Mesendoderm (in vitro differentiated cells): Measurements from ENCODE around the gene CATSPER3.

Experiments
- DNase-seq: peaks from one replicate; pipeline ENCODE4 v3.0.0; 2013
- H2AK5ac ChIP-seq: 2 replicates; pipeline ENCODE4 v1.6.1; 2013; ENCODE audit warnings: low read length, inconsistent platforms
- H2BK120ac ChIP-seq: 2 replicates; pipeline ENCODE4 v1.6.1; 2013; ENCODE audit warnings: low read depth, mild to moderate bottlenecking, low read length, moderate library complexity, mixed read lengths
- H2BK15ac ChIP-seq: replicated peaks from 2 replicates; pipeline ENCODE4 v1.6.1; 2013; ENCODE audit warnings: low read depth, mild to moderate bottlenecking, moderate library complexity
- H2BK5ac ChIP-seq: 2 replicates; pipeline ENCODE4 v1.6.1; 2013; ENCODE audit warnings: low read length, inconsistent platforms
- H3K18ac ChIP-seq: 2 replicates; pipeline ENCODE4 v1.6.1; 2013; ENCODE audit warnings: mild to moderate bottlenecking, low read length, mixed read lengths
- H3K23ac ChIP-seq: one replicate; pipeline ENCODE4 v1.6.1; 2013; ENCODE audit warnings: low read length
- H3K27ac ChIP-seq: 2 replicates; pipeline ENCODE4 v1.5.1; 2013; ENCODE audit warnings: low read depth, mild to moderate bottlenecking, inconsistent platforms, low read length, moderate library complexity
- H3K27me3 ChIP-seq: 2 replicates; pipeline ENCODE4 v1.6.1; 2013; ENCODE audit warnings: low read length, control low read depth, mild to moderate bottlenecking, inconsistent platforms; ENCODE audit not compliant: insufficient read depth, poor library complexity
- H3K36me3 ChIP-seq: 2 replicates; pipeline ENCODE4 v1.6.1; 2013; ENCODE audit warnings: low read length, inconsistent platforms; ENCODE audit not compliant: control insufficient read depth, insufficient read depth
- H3K4ac ChIP-seq: one replicate; pipeline ENCODE4 v1.6.1; 2013; ENCODE audit warnings: low read depth, mild to moderate bottlenecking, low read length, moderate library complexity
- H3K4me1 ChIP-seq: 2 replicates; pipeline ENCODE4 v1.6.1; 2013; ENCODE audit warnings: low read depth, low read length, inconsistent platforms; ENCODE audit not compliant: control insufficient read depth
- H3K4me2 ChIP-seq: 2 replicates; pipeline ENCODE4 v1.6.1; 2013; ENCODE audit warnings: low read length
- H3K4me3 ChIP-seq: 2 replicates; pipeline ENCODE4 v1.5.1; 2013; ENCODE audit warnings: mild to moderate bottlenecking, low read length
- H3K56ac ChIP-seq: one replicate; pipeline ENCODE4 v1.6.1; 2013; ENCODE audit warnings: low read length
- H3K79me1 ChIP-seq: 2 replicates; pipeline ENCODE4 v1.6.1; 2013; ENCODE audit warnings: low read length, inconsistent platforms
- H3K79me2 ChIP-seq: 2 replicates; pipeline ENCODE4 v1.6.1; 2013; ENCODE audit warnings: mild to moderate bottlenecking, low read length; ENCODE audit not compliant: control insufficient read depth, insufficient read depth
- H3K9ac ChIP-seq: 2 replicates; pipeline ENCODE4 v1.6.1; 2013; ENCODE audit warnings: low read length, inconsistent platforms
- H4K5ac ChIP-seq: one replicate; pipeline ENCODE4 v1.6.1; 2013; ENCODE audit warnings: low read length
- H4K8ac ChIP-seq: one replicate; pipeline ENCODE4 v1.6.1; 2013; ENCODE audit warnings: low read depth, mild to moderate bottlenecking, control low read depth, low read length, moderate library complexity
- WGBS: extraction: QIAGEN DNeasy Blood & Tissue Kit; methylation state at CpG from one replicate; pipeline ENCODE4 v1.1.7; 2013; ENCODE audit warnings: low lambda C conversion rate, missing lambda C conversion rate; ENCODE audit not compliant: insufficient coverage; ENCODE audit errors: extremely low coverage; 5-methylcytosine and 5-hydroxymethylcytosine counted together

The CATSPER3 gene

DNA sequence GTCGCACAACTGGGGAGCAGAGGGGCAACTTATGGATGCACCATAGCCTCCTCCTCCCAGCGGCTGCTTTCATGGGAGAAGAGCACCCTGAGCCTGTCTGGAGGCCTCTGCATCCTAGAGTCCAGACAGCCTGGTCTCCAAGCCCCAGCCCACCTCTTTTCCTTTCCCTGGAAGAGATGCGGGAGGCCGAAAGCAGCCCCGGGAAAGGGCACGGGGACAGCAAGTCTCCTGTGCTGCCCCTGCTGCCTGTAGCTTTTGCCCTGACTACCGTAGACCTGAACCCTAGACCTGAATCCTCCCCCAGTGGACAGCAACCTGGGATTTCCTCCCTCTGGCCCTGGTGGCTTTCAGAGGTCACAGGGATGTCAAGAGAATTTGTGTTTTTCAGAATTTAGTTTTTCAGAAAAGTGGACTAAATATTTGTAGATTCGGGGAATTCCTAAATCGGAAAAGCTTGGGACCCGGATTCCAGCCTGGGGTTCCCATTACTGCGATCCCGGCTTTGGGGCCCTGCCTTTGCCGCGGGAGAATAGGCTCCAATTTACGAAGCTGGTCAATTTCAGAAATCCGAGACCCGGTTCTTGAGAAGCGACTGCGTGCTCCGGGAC lies 70.6 kb downstream of the CATSPER3 start:
- DNase-seq = no peak
- whole genome bisulfite sequencing = no CpG with 5 or more reads among the region's 20 CpGs

GRCh38 chr5:135038813-135039270 lies 71.1 kb downstream of the CATSPER3 start:
- Histone ChIP-seq H4K5ac (no peak overlapping the region), H3K56ac (no peak overlapping the region), H3K4me2 (no peak overlapping the region), H2AK5ac (no peak overlapping the region), H3K36me3 (no peaks in the 10 kb centered on the region), H4K8ac (no peak overlapping the region), H3K79me2 (no peaks in the 10 kb centered on the region), H3K4ac (no peak overlapping the region), H3K79me1 (no peaks in the 10 kb centered on the region), H3K23ac (peak overlapping the region; percentile 90), H2BK15ac (no peak overlapping the region), H3K4me3 (no peak overlapping the region), H3K27ac (no peak overlapping the region), H2BK120ac (no peak overlapping the region), H3K4me1 (no peaks in the 10 kb centered on the region), H3K9ac (no peak overlapping the region), H3K18ac (no peak overlapping the region), H3K27me3 (peaks cover 81% of the 10 kb centered on the region), H2BK5ac (no peak overlapping the region)
- no peak for DNase-seq
- no CpG with 5 or more reads among the region's 42 CpGs for WGBS

More for the DNA sequence above, 70.6 kb downstream of the CATSPER3 start:
- Histone ChIP-seq H3K23ac (peak overlapping the region; percentile 29), H4K8ac (no peak overlapping the region), H3K18ac (no peak overlapping the region), H2AK5ac (no peak overlapping the region), H3K4me3 (no peak overlapping the region), H3K79me1 (no peaks in the 10 kb centered on the region), H3K9ac (no peak overlapping the region), H3K4ac (no peak overlapping the region), H3K27me3 (peaks cover 76% of the 10 kb centered on the region), H3K79me2 (no peaks in the 10 kb centered on the region), H2BK120ac (no peak overlapping the region), H3K27ac (no peak overlapping the region), H4K5ac (no peak overlapping the region), H3K36me3 (no peaks in the 10 kb centered on the region), H2BK15ac (no peak overlapping the region), H2BK5ac (no peak overlapping the region), H3K4me1 (no peaks in the 10 kb centered on the region), H3K4me2 (no peak overlapping the region), H3K56ac (no peak overlapping the region)

GRCh38 chr5:135039271-135040033 lies 71.7 kb downstream of the CATSPER3 start:
- Histone ChIP-seq H2AK5ac (no peak overlapping the region), H3K79me1 (no peaks in the 10 kb centered on the region), H2BK15ac (no peak overlapping the region), H3K9ac (peak overlapping the region; percentile 42), H3K4me1 (no peaks in the 10 kb centered on the region), H3K4me3 (no peak overlapping the region), H3K27ac (no peak overlapping the region), H2BK120ac (no peak overlapping the region), H2BK5ac (no peak overlapping the region), H3K18ac (peak overlapping the region; percentile 19), H4K8ac (no peak overlapping the region), H3K36me3 (no peaks in the 10 kb centered on the region), H3K79me2 (no peaks in the 10 kb centered on the region), H3K23ac (peak overlapping the region; percentile 90), H3K4ac (no peak overlapping the region), H3K56ac (peak overlapping the region; percentile 69), H3K27me3 (peaks cover 82% of the 10 kb centered on the region), H4K5ac (no peak overlapping the region), H3K4me2 (peak overlapping the region; percentile 48)
- no CpG with 5 or more reads among the region's 87 CpGs for WGBS
- no peak for DNase-seq

GRCh38 chr5:135040034-135040332 lies 72.3 kb downstream of the CATSPER3 start:
- Histone ChIP-seq H2AK5ac (no peak overlapping the region), H2BK120ac (no peak overlapping the region), H2BK5ac (no peak overlapping the region), H3K56ac (peak overlapping the region; percentile 69), H3K36me3 (no peaks in the 10 kb centered on the region), H3K27me3 (peaks cover 79% of the 10 kb centered on the region), H3K9ac (no peak overlapping the region), H3K18ac (peak overlapping the region; percentile 19), H3K79me1 (no peaks in the 10 kb centered on the region), H3K27ac (no peak overlapping the region), H2BK15ac (no peak overlapping the region), H3K23ac (no peak overlapping the region), H3K79me2 (no peaks in the 10 kb centered on the region), H3K4me1 (no peaks in the 10 kb centered on the region), H4K8ac (no peak overlapping the region), H3K4me2 (peak overlapping the region; percentile 28), H3K4me3 (no peak overlapping the region), H3K4ac (no peak overlapping the region), H4K5ac (no peak overlapping the region)
- DNase-seq = no peak
- whole genome bisulfite sequencing = no CpG with 5 or more reads among the region's 11 CpGs

DNA sequence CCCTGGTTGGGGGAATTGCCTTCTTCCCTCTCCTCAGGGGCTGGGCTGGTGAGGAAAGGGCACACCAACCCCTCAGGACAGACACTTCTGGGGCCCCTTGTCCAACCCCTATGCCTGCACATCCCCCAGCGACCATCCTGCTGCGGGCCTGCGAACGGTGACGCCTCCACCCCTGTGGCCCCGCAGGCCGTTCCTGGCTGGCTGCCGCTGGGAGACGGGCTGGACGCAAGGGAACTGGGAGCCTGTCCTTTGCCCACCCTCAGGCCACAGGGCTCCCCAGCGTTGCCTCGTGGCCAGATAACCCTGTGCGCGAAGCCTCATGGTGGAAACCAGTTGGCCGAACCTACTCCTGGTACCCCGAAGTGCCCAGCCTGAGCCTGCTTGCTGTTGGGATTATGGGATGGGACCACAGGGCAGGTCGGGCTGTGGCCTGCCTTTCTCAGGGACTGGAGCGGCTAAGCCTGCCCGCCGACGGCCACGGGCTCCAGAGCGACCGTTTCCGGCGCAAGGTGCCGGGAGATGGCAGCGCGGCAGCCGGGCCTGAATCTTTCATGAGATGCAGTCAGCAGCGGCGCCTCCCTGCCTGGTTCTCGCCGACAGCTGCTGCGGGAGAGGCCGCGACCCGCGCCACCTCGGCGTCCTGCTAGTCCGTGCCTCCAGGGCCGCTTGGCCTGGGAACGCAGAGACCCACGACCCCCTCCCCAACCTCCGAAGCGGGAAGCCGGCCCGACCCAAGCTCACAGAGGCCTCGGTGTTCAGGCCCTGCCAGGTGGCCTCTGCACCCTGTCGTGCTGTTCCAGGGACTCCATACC lies 72.8 kb downstream of the CATSPER3 start:
- H2AK5ac ChIP-seq = no peak overlapping the region
- no peak overlapping the region for H4K5ac ChIP-seq
- H3K27ac ChIP-seq = no peak overlapping the region
- WGBS = no CpG with 5 or more reads among the region's 51 CpGs
- DNase-seq = peak; percentile 69
- no peak overlapping the region for H3K4ac ChIP-seq
- no peaks in the 10 kb centered on the region for H3K79me1 ChIP-seq
- no peaks in the 10 kb centered on the region for H3K79me2 ChIP-seq
- H3K4me3 ChIP-seq = no peak overlapping the region
- H3K56ac ChIP-seq = peak overlapping the region; percentile 69
- no peak overlapping the region for H3K23ac ChIP-seq
- H2BK120ac ChIP-seq = no peak overlapping the region
- no peak overlapping the region for H2BK15ac ChIP-seq
- H2BK5ac ChIP-seq = no peak overlapping the region
- H3K36me3 ChIP-seq = no peaks in the 10 kb centered on the region
- no peaks in the 10 kb centered on the region for H3K4me1 ChIP-seq
- peak overlapping the region; percentile 28 for H3K4me2 ChIP-seq
- H3K9ac ChIP-seq = no peak overlapping the region
- no peak overlapping the region for H4K8ac ChIP-seq
- no peak overlapping the region for H3K18ac ChIP-seq
- peaks cover 75% of the 10 kb centered on the region for H3K27me3 ChIP-seq
